Measurements from ENCODE around the gene ISM2. TPM values are rescaled to one million over a fixed set of nuclear protein-coding genes. Genes with fewer than 3 reads are reported as not detected.

The ISM2 gene
- polyA plus RNA-seq, 1 donor from 2014 or later: 1.4 TPM

GRCh38 chr14:77426396-77426795 is 72.2 kb downstream of the ISM2 start:
- H3K4me2 ChIP-seq (ENCODE audit: low read length): no peak overlapping the region
- TF ChIP-seq EP300 (conservative IDR thresholded peaks at IDR 0.05; ENCODE audit: poor library complexity, severe bottlenecking) (no peak), SMC3 (conservative IDR thresholded peaks at IDR 0.05; ENCODE audit: poor library complexity) (no peak), CTCF (IDR thresholded peaks at IDR 0.05; ENCODE audit: poor library complexity, severe bottlenecking) (no peak), RAD21 (conservative IDR thresholded peaks at IDR 0.05) (no peak), MXI1 (conservative IDR thresholded peaks at IDR 0.05; ENCODE audit: poor library complexity, severe bottlenecking) (no peak), REST (IDR thresholded peaks at IDR 0.05; ENCODE audit: borderline replicate concordance) (no peak), POLR2AphosphoS5 (IDR thresholded peaks at IDR 0.05) (no peak), EZH2 (IDR thresholded peaks at IDR 0.05; ENCODE audit: borderline replicate concordance, insufficient read depth, low read length, poor library complexity, severe bottlenecking) (no peak), TAF1 (IDR thresholded peaks at IDR 0.05; ENCODE audit: low read depth) (no peak)
- no peaks in the 10 kb centered on the region for H4K20me1 ChIP-seq (ENCODE audit: insufficient read depth)
- no peaks in the 10 kb centered on the region for H3K79me2 ChIP-seq (replicated peaks; ENCODE audit: insufficient read depth, low read length)
- H3K9me3 ChIP-seq (ENCODE audit: low read length): no peaks in the 10 kb centered on the region
- H3F3A ChIP-seq (ENCODE audit: insufficient read depth, low read length, poor library complexity, severe bottlenecking): no peaks in the 10 kb centered on the region
- no peak overlapping the region for H3K4me3 ChIP-seq (ENCODE audit: low read length)
- H3K27me3 ChIP-seq (ENCODE audit: insufficient read depth, low read depth, low read length): no peaks in the 10 kb centered on the region
- no peak overlapping the region for H2AFZ ChIP-seq (ENCODE audit: low read depth, low read length)
- H3K9me2 ChIP-seq (ENCODE audit: insufficient read depth, low read length): no peaks in the 10 kb centered on the region
- no peak overlapping the region for H3K9ac ChIP-seq (ENCODE audit: low read length)
- H3K36me3 ChIP-seq (ENCODE audit: insufficient read depth, low read length): peaks cover 19% of the 10 kb centered on the region
- no peak overlapping the region for H3K27ac ChIP-seq (ENCODE audit: low read length)

- H4K20me1 ChIP-seq (ENCODE audit: insufficient read depth): no peaks in the 10 kb centered on the region
- no peak overlapping the region for H3K9ac ChIP-seq (ENCODE audit: low read length)
- H3F3A ChIP-seq (ENCODE audit: insufficient read depth, low read length, poor library complexity, severe bottlenecking): no peaks in the 10 kb centered on the region
- no peaks in the 10 kb centered on the region for H3K79me2 ChIP-seq (replicated peaks; ENCODE audit: insufficient read depth, low read length)
- H3K36me3 ChIP-seq (ENCODE audit: insufficient read depth, low read length): peaks cover 19% of the 10 kb centered on the region
- H2AFZ ChIP-seq (ENCODE audit: low read depth, low read length): no peak overlapping the region
- H3K4me3 ChIP-seq (ENCODE audit: low read length): no peak overlapping the region
- TF ChIP-seq REST (IDR thresholded peaks at IDR 0.05; ENCODE audit: borderline replicate concordance): no peak
- no peak for TF ChIP-seq MXI1 (conservative IDR thresholded peaks at IDR 0.05; ENCODE audit: poor library complexity, severe bottlenecking)
- no peak for TF ChIP-seq CTCF (IDR thresholded peaks at IDR 0.05; ENCODE audit: poor library complexity, severe bottlenecking)
- TF ChIP-seq EZH2 (IDR thresholded peaks at IDR 0.05; ENCODE audit: borderline replicate concordance, insufficient read depth, low read length, poor library complexity, severe bottlenecking): no peak
- TF ChIP-seq POLR2AphosphoS5 (IDR thresholded peaks at IDR 0.05): no peak
- TF ChIP-seq SMC3 (conservative IDR thresholded peaks at IDR 0.05; ENCODE audit: poor library complexity): no peak
- no peak for TF ChIP-seq EP300 (conservative IDR thresholded peaks at IDR 0.05; ENCODE audit: poor library complexity, severe bottlenecking)
- no peak for TF ChIP-seq RAD21 (conservative IDR thresholded peaks at IDR 0.05)
- TF ChIP-seq TAF1 (IDR thresholded peaks at IDR 0.05; ENCODE audit: low read depth): no peak
- no peaks in the 10 kb centered on the region for H3K27me3 ChIP-seq (ENCODE audit: insufficient read depth, low read depth, low read length)
- no peaks in the 10 kb centered on the region for H3K9me2 ChIP-seq (ENCODE audit: insufficient read depth, low read length)
- H3K27ac ChIP-seq (ENCODE audit: low read length): no peak overlapping the region
- H3K9me3 ChIP-seq (ENCODE audit: low read length): no peaks in the 10 kb centered on the region
- no peak overlapping the region for H3K4me2 ChIP-seq (ENCODE audit: low read length)
Observed at GRCh38 chr14:77424862-77425261, 73.8 kb downstream of the ISM2 start.
